Testis (tissue), 2 donors: Measurements from ENCODE around the gene RPL22.

Experiments
- CTCF ChIP-seq, 3 experiments: fragments of 450-650 bp in 2 of 3; fragments of 200-600 bp in 1 of 3; sonication (generic) in 1 of 3; IDR thresholded peaks; one replicate each; pipeline ENCODE4 v1.5.1; 2016 to 2019; ENCODE audit warnings: antibody characterized with exemption in 3 of 3, mild to moderate bottlenecking in 2 of 3, moderate library complexity in 1 of 3
- POLR2A ChIP-seq: fragments of 450-650 bp; IDR thresholded peaks from one replicate; pipeline ENCODE4 v1.6.1; 2017; ENCODE audit warnings: antibody characterized with exemption, mild to moderate bottlenecking, moderate library complexity

GRCh38 chr1:6243993-6244392 lies 44.6 kb upstream of the RPL22 start, which contains the start of gene HES3:
- no peak for TF ChIP-seq POLR2A
- TF ChIP-seq CTCF (IDR thresholded peaks at IDR 0.05), result no peak
